ENCODE measurements around the gene CYTH1. TPM values are rescaled to one million over a fixed set of nuclear protein-coding genes. Genes with fewer than 3 reads are reported as not detected.

The CYTH1 gene
- total RNA-seq, 1 experiment from 2014 or later = 9.7 TPM

GRCh38 chr17:78723001-78723796, 58.9 kb downstream of the CYTH1 start:
- Histone ChIP-seq H3K23me2 (ENCODE audit: insufficient read length, low read depth, low read length, poor library complexity, severe bottlenecking) (peaks cover 12% of the 10 kb centered on the region), H3K14ac (ENCODE audit: insufficient read depth, low read length) (0 out of 2 replicates have a peak overlapping the region, but pooled peaks have one; percentile 33), H2BK20ac (ENCODE audit: low read depth, low read length, poor library complexity, severe bottlenecking) (no peak overlapping the region), H3K4ac (ENCODE audit: low read depth, low read length) (no peak overlapping the region), H3K4me1 (ENCODE audit: insufficient read depth, low read length) (peaks cover 17% of the 10 kb centered on the region; the same call in 1 of the 2 replicates), H4K5ac (ENCODE audit: insufficient read length, low read depth, low read length) (no peak overlapping the region), H3K27me3 (ENCODE audit: insufficient read depth, low read length) (no peaks in the 10 kb centered on the region), H3K23ac (ENCODE audit: insufficient read length, low read depth, low read length) (no peak overlapping the region), H4K91ac (ENCODE audit: insufficient read length, low read depth, low read length) (no peak overlapping the region), H2BK12ac (ENCODE audit: insufficient read length, low read depth, low read length) (no peak overlapping the region), H3K27ac (ENCODE audit: insufficient read length, low read depth, low read length) (no peak overlapping the region), H3K79me1 (ENCODE audit: insufficient read depth, low read depth, low read length, poor library complexity, severe bottlenecking) (no peaks in the 10 kb centered on the region), H2BK120ac (ENCODE audit: low read depth, low read length, poor library complexity, severe bottlenecking) (no peak overlapping the region), H3K4me2 (ENCODE audit: insufficient read depth, insufficient read length, low read length) (peak overlapping the region; percentile 48), H2AK5ac (ENCODE audit: insufficient read length, low read length) (no peak overlapping the region), H3K79me2 (ENCODE audit: insufficient read depth, low read length) (no peaks in the 10 kb centered on the region; the same call in 1 of the 2 replicates), H4K8ac (replicated peaks; ENCODE audit: insufficient read length, low read depth, low read length) (no peak overlapping the region), H2BK15ac (ENCODE audit: low read depth, low read length) (no peak overlapping the region), H3K18ac (ENCODE audit: insufficient read length, low read depth, low read length) (no peak overlapping the region), H2AFZ (ENCODE audit: low read length) (no peak overlapping the region), H3K9me3 (ENCODE audit: control insufficient read depth, low read depth, low read length) (no peaks in the 10 kb centered on the region), H3K9ac (ENCODE audit: extremely low read depth, insufficient read length, low read length) (no peak overlapping the region), H4K20me1 (ENCODE audit: control insufficient read depth, insufficient read depth, insufficient read length) (no peaks in the 10 kb centered on the region), H3T11ph (ENCODE audit: low read length) (no peak overlapping the region), H2BK5ac (ENCODE audit: insufficient read length, low read length) (no peak overlapping the region), H3K56ac (ENCODE audit: insufficient read length, low read depth, low read length) (no peak overlapping the region)
- Mint-ChIP-seq H3K27ac (peak overlapping the region in 1 of 3 experiments; percentile 81; a peak in 3 of 7 replicates), H3K27me3 (ENCODE audit: low read depth) (peaks cover 8% of the 10 kb centered on the region; the same call in 1 of the 2 replicates), H3K9me3 (no peaks in the 10 kb centered on the region), H3K4me3 (peak overlapping the region; percentile 59 to 76), H3K36me3 (ENCODE audit: insufficient read depth in 1 of 3, low read depth in 3 of 3) (no peaks in the 10 kb centered on the region), H3K4me1 (peaks cover 52 to 60% of the 10 kb centered on the region in 2 experiments)
- no CpG with 5 or more reads among the region's 25 CpGs for WGBS (ENCODE audit: extremely low coverage, insufficient read length, low lambda C conversion rate)
- TF ChIP-seq CTCF (conservative IDR thresholded peaks at IDR 0.05) = no peak
- DNase-seq = peak; percentile 90
